HEK293T (cell line): Measurements from ENCODE around the gene EHBP1.

ENCODE experiments used
- BHLHE40 ChIP-seq: fragments of 450-650 bp; IDR thresholded peaks from 2 replicates; pipeline ENCODE4 v1.6.1; 2016; ENCODE audit warnings: mild to moderate bottlenecking, moderate library complexity, borderline replicate concordance
- ELF4 ChIP-seq: fragments of 450-650 bp; IDR thresholded peaks from 2 replicates; pipeline ENCODE4 v1.6.1; 2017; ENCODE audit warnings: antibody characterized with exemption
- SP1 ChIP-seq: fragments of 450-650 bp; IDR thresholded peaks from 2 replicates; pipeline ENCODE4 v1.6.1; 2017

DNA sequence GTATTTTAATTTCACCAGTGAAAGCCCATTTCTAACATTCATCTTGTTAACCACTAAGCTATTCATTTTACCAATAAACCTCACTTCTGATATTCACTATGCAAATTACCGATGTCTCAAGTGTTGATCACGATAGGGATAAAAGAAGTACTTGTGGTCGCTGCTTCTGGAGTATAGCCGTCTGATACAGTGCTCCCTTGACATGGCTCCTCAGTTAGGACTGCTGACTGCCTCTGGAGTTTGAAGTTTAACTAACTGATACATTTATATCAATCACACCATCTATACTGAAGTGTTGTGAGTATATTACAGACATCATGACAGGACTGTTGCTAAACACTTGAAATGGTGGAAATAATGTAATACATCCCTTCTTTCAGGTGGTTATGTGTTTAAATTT lies 95.6 kb downstream of the EHBP1 start:
- TF ChIP-seq SP1 = no peak
- TF ChIP-seq BHLHE40 = no peak
- no peak for TF ChIP-seq ELF4
